Dermis microvascular lymphatic vessel endothelial cell (primary cell): ENCODE measurements around the gene MRPS35. TPM values are rescaled to one million over a fixed set of nuclear protein-coding genes. Genes with fewer than 3 reads are reported as not detected.

ENCODE experiments used
- DNase-seq, 2 donors: peaks; one replicate each; pipeline versions ENCODE4 v3.0.0 to v3.0.0-alpha.2; 2010; ENCODE audit warnings: low read depth in 2 of 2
- total RNA-seq: library from RNA; depleted of rRNA; stranded (reverse); fragments of >200 nt; gene quantifications from 2 replicates; pipeline ENCODE4 v1.2.1, GENCODE V29; 2014

The MRPS35 gene
- 27.6 and 33.8 TPM in 2 replicates for total RNA-seq

DNA sequence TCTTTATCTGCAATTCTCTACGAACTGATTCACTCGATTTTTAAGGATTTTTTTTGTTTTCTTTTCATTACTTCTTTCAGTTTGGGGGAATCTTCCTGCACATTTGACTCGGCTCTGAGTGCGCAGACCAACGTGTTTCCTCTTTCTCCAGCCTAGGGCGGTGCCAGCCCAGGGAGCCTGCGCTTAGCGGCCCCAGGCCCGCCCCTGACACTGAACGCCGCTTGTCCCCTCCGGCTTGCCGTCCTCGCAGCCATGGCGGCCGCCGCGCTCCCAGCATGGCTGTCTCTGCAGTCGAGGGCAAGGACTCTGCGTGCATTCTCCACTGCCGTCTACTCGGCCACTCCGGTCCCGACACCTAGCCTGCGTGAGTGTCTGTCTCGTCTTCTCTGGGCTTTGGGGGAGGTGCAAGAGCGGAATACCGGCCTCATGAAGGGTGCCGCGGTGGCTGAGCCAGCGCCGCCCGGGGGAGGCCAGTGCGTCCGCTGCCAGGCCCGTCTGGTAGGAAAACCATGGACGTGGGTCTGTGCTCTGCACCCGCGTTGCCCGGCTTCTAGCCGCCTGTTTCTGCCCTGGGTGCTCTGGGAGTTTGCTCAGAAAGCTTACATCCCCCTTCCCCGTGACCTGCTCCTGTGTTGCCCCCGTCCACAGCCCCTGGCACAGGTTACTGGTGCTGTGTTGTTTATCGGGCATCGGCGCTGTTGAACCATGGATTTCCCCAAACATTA is at the start of gene MRPS35:
Gene MRPS35, plus strand, starts transcription at position 241 of the 725 bp plus-strand sequence. Its CDS starts 12 bp downstream, at position 253.
- peak; percentile 84 to 95 for DNase-seq

DNA sequence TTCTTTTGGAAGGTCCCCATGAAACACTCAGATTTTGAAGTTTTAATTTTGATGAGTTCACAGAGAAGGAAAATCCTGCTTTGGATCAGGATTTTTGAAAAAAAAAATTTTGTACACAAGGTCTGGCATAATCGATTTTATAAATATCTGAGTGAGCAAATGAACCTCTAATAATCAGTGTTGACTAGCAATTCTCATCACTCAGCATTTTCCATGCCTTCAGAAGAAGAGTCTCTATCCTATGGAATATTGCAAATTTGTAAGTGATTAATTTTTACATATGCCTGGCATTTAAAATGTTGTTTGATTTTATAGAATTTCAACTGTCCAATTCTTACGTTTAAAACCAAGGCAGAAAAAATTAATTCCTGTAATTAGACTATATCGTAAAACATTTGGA is 44.9 kb upstream of the MRPS35 start:
- no peak for DNase-seq

DNA sequence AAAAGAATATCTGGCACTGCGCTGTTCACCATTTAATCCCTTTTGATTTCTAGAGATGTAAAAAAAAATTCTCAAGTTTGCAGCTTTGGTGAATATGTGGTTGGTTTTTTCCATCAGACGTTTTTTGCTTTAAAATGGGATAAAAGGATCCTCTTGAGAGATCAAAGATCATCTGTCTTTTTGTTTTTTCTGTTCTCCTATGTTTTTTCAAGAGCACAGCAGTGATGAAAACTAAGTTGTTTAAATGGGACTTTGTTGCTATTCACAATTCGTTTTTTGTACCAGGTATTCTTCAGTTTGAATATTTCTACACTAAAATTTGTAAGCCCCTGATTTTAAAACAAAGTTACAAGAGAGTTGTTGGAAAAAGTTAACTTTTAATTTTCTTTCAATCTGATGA is 44.1 kb upstream of the MRPS35 start:
- DNase-seq, result no peak

DNA sequence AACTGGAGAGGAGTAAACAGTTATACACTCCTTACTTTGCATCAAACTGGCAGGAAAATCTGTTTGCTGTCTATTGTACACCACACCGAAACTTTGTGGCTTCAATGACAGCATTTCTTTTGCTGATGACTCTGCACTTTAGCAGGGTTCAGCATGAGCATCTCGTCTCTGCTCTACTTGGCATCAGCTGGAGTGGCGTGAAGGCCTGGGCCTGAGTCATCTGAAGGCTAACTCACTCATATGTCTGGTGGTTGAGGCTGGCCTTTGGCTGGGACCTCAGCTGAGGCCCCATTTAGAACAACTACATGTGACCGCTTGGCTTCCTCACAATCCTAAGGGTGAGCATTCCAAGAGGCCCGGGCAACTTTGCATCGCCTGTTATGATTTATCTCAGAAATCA is 43.1 kb upstream of the MRPS35 start:
- no peak for DNase-seq

DNA sequence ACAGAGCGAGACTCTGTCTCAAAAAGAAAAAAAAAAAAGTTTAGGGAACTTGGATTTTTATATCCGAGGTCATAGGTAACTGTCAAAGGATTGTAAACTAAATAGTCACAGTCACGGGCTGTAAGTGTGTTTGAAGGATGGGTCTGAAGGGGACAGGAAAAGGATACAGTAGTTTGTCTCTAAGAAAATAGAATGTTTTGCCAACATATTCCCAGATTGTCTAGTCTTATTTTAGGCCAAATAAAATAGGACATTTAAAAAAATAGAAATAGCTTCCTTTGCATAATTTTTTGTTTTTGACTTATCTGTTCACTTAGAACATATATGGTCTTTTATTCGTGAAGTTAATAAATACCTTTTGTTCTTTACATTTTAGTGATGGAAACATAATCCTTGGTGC is 38.6 kb upstream of the MRPS35 start:
- DNase-seq, result no peak

DNA sequence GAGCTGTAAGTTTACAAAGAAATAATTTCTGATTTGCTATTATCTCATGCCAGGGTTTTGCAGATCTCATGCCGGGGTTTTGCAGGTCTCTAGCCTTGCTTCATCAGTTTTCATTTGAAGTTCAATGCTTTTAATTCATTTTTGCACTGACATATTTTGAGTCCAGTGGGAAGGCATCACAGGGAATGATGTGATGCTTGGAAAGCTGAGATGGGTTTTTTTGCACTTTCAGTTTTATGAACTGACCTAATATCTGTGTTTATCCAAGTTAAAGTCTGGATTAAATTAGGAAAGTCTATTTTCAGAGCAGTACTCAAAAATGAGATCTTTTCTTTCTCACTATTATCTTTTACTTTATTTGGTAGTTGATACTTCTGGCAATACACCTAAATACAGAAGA is 38.0 kb upstream of the MRPS35 start:
- no peak for DNase-seq

DNA sequence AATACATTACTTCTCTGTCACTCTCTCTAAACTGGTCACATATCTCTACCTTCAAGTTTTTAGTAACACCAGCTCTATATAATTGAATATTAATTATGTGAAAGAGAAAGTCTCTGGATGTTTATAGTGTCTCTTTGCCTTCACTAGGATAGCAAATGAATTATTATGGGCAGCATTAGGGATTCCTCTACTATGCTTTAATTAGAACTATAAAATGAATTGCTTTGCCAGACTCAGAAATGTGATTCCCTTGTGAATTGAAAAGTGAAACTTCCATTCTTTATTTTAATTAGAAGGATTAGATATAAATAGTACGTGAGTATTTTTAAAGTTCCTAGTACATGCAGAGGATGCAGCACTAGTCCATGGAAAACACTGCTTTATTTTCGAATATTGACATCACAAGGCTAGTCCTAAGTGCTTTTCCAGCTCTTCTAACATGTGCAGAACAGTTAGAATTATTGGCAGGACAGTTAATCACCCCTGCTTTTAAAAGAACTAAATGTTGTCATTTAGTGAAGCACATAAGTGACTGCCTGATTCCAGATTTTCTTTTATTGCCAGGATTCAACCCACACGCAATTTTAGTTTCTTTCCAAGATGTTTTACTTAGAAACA is 37.4 kb upstream of the MRPS35 start:
- DNase-seq, result no peak

DNA sequence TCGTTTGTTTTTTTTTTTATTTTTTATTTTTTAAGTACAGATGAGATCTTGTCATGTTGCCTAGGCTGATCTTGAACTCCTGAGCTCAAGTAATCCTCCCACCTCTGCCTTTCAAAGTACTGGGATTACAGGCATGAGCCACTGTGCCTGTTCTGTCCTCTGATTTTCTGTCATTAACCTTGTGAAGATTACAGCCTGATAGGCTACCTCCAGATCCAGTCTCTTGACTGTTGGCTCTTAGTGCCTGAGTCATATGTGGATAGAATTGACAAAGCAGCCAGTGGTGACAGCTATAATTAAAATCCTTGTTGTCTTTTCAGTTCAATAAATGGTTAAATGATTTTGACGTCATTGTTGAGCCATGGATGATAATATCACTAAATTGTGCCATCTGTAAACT is 35.6 kb upstream of the MRPS35 start:
- no peak for DNase-seq

DNA sequence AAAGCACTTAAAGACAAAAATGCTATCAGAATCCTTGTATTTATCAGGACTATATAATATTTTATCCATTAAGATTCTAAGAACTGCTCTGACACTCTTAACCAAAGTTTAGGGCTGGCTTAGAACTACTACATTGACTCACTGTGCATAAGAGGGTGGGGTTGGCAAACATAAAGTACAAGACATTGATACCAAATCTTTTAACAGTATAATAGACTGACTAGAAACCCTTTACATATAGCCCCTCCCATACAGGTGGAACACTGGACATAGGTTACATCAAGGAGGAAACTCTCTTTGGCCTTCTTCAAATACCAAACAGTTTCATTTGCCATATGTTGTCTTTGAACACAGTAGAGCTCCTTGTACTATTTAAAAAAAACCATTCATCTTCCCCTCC is 30.0 kb upstream of the MRPS35 start:
- no peak for DNase-seq

DNA sequence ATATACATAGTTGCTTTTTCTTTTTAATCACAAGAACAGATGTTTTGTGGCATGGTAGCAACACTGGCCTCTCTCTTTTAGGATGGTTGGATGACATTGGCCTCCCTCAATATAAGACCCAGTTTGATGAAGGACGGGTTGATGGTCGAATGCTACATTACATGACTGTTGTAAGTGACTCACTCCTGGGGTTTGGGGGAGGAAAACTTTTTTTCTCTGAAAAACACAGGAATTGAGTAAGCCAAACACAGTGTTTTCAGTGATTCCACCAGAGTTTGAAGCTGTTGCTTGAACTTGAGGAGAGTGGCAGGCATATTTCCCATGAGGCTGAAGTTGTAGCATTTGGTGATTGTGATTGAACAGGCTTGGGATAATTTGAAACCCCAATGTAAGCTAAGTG is 28.1 kb upstream of the MRPS35 start:
- DNase-seq, result no peak

DNA sequence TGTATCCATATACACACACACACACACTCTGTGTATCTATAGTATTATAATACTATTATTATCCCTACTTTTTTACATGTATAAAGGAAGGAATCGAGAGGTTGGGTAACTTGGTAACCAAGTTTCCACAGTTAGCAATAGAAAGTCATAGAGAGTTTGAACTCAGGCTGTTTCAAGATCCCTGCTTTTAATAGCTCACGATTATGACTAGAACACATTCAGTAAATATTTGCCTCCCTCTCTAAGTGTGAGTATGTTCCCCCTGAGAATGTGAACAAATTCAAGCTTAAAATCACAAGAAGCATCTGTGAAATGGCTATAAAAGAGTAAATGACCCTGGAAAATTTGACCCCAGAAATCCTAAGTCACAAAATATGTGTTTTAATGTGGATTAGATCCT is 25.4 kb upstream of the MRPS35 start:
- no peak for DNase-seq

DNA sequence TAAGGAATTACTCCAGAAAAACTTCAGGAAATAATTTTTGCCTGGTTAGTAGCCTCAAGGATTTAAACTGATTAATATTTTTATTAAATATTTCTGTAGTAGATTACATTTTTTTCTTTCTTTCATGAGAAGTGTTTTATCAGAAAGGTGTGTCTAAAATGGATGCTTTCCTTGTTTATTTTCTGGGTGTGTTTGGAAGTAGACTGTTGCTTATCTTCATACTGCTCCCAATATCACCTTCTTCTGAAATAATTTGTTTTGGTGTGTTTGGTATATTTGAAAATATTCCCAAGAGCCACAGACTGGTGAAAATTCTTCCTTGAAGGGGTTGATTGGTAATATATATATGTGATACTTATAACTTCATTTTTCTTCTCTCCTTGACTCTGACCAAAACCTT is 24.5 kb upstream of the MRPS35 start:
- no peak for DNase-seq

DNA sequence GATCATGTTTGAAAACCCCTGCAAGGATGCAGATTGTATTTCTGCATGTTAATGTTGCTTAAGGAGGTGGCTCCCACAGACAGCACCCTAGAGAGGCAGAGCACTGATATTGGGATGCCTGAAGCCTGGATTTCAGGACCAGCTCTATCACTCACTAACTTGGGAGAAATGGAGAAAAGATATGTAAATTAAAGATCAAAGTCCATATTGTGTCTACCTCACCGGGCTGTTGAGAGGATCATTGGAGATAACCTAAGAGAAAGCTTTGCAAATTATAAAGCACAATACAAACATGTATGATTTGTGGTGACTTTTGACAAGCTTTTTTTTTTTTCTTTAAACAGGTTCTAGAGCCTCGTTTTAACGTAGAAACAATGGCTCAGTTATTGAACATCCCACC is 22.0 kb upstream of the MRPS35 start:
- no peak for DNase-seq

DNA sequence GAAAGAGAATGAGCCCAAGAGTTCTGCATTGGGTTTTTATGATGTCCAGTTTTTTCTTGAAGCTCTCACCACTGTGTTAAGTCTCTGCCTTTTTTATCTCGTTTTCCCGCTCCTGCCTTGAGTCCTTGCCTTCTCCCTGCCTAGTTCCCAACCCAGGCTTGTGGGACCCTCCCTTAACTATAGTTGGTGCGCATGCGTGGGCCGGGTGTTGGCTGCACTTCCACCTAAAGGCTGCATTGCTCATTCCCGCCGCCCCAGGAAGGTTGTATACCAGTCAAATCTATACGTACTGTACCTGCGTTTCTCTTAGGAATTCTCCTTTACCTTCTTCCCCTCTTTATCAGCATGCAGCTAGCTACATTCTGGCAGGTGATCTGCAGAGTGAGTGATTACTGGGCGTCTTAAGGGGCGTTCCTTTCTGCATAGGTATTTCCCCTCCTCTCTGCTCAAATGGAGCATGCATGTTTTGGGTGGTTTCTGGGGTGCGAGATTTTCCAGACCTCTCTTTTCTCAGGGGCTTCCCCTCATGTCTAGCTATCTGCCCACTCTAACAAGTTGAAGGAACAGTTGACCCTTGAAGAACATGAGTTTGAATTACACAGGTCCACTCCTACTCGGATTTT is 21.0 kb upstream of the MRPS35 start:
- no peak for DNase-seq

DNA sequence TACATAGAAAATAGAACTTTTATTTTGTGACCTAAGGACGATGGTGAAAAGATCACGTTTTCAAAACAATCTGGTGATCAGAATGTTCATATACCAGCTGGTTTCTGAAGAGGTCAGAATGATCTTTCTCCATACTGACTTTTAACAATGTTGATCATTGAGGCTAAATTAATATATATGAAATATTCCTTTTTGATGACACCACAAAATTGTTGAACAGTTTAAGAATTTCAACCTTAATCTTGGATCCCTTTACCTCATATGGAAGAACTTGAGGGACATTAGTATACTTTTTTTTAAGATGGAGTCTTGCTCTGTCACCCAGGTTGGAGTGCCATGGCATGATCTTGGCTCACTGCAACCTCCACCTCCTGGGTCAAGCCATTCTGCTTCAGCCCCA is 17.2 kb upstream of the MRPS35 start:
- no peak for DNase-seq

DNA sequence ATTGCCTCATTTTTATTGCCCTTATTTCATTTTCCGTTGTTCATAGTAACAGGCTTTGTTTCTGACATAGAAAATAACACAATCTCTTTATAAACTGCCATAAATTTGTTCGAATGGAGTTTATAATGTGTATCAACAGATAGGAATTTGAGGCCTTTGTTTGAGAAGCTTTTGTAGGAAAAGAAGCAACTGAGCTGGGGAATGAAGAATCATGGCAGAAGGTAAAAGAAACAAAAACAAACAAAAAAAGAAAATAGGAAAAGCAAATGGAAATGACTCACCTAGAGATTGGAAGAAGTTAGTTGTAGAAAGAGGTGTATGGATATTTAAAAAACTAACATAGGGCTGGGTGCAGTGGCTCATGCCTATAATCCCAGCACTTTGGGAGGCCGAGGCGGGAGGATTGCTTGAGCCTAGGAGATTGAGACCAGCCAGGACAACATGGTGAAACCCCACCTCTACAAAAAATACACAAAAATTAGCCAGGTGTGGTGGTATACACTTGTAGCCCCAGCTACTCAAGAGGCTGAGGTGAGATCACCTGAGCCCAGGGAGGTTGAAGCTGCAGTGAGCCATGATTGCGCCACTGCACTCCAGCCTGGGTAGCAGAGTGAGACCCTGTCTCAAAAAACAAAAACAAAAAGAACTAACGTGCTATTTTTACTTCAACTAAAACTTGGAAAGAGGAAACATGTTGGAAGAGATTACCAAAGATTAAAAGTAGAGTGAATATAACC is 14.9 kb upstream of the MRPS35 start:
- peak in 1 of 2 donors; percentile 13 for DNase-seq

DNA sequence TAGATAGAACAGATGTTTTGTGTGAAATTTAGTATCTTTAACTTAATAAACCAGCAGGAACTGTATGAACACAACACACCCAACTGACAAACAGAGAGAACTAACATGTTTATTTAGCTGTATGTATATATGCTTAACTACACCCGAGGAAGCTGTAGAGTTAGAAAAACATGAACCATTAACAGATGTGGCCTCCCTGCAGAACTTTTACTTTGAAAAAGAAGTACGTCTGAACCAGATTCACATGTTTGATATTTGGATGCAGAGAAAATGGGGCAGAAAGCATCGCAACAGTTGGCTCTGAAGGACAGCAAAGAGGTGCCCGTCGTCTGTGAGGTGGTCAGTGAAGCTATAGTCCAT is 14.4 kb upstream of the MRPS35 start, which contains the start of gene REP15:
Gene REP15, plus strand, starts transcription at position 155 of the 360 bp plus-strand sequence. Its CDS starts 116 bp downstream, at position 271.
- no peak for DNase-seq

DNA sequence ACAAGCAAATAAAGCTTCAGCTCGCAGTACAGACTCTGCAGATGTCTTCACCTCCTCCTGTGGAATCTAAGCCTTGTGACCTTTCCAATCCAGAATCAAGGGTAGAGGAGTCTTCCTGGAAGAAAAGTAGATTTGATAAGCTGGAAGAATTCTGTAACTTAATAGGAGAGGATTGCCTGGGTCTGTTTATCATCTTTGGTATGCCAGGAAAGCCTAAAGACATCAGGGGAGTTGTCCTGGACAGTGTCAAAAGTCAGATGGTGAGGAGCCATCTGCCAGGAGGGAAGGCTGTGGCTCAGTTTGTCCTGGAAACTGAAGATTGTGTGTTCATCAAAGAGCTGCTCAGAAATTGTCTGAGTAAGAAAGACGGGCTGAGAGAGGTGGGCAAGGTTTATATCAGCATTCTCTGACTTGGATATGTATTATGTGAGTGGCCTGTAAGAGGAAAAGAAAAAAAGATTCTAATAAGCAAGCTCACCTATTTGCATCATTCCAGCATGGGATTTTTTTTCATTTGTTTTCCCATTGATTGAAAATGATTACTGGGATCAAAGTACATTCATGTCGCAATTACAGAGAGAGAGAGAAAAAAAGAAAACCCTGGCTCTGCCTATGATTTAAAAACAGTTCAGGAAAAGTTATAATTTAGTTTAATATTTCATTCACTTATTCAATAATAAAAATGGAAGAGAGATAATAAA is 13.6 kb upstream of the MRPS35 start:
- no peak for DNase-seq

DNA sequence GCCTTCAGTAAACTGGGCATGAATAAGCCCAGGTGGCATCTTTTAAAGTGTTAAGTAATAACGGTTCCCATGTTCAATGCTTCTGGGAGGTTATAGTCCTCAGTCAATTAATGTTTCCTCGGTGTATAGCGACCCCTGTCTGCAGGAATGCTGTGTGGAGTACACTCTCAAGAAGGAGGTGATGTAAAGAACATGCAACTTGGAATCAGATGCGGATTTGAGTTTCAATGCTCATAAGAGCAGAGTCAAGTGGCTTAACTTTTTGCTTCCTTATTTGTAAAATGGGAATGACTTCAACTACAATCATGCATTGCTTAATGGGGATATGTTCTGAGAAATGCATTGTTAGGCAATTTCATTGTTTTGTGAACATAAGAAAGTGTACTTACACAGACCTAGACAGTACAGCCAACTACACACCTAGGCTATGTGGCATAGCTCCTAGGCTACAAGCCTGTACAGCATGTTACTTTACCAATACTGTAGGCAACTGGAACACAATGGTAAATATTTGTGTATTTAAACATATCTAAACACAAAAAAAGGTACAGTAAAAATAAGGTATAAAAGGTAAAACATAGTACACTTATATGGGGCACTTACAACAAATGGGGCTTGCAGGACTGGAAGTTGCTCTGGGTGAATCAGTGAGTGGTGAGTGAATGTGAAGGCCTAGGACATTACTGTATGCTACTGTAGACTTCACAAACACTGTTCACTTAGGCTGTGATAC is 6.7 kb upstream of the MRPS35 start:
- DNase-seq, result peak; percentile 38 to 82

DNA sequence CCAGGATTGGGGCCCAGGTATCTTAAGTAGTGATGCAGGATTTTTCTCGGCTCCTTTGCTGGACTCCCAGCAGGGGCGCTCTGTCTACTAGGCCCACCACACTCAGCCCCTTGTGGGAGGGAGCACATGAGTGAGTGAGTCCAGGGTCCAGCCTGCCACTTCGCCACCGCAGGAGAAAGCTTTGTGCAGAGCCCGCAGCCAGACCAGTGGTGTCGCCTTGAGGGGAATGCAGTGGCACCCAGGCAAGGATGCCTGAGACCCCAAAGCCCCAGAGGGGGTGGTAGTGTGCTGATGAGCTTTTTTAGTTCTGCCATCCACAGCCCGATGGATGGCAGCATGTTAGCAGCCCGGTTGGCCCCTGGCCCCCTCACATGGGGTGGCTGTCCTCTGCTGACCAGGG is 5.4 kb upstream of the MRPS35 start:
- DNase-seq, result no peak

DNA sequence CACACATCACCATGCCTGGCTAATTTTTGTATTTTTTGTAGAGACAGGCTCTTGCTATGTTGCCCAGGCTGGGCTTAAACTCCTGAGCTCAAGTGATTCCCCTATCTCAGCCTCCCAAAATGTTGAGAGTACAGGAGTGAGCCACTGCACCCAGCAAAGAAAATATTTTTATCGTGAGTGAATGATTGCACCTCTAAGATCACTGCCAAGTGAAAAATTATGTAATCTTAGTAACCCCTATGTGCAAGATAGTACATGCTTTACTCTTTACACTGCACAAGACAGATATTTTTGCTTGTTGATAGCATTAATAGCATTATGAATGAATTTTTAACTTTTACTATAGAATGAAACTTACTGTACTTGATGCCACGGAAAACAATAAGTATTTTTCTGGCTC is 3.4 kb upstream of the MRPS35 start:
- no peak for DNase-seq
